ENCODE results near the gene ZNF521.
A peak's percentile ranks its signal among the peaks of the same experiment; 100 is the strongest.

DNA sequence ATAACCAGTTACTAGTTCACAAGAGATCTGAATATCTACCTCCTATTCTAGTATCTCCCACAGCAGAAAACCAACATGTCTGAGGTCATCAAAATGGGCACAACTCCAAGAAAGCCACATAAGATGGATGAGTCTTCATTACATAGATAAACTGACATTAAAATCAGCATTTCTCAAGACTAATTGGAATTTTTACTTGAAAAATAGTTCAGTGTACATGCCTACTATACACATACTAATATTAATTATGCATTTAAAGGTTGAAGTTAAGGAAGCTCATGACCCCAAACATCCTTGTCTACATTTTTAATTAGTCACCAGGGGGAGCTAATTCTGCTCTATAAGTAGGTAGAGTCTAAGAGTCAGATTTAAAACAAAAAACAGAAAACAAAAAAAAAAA lies 41.9 kb downstream of the ZNF521 start:
- TF ChIP-seq, protein P1, sequence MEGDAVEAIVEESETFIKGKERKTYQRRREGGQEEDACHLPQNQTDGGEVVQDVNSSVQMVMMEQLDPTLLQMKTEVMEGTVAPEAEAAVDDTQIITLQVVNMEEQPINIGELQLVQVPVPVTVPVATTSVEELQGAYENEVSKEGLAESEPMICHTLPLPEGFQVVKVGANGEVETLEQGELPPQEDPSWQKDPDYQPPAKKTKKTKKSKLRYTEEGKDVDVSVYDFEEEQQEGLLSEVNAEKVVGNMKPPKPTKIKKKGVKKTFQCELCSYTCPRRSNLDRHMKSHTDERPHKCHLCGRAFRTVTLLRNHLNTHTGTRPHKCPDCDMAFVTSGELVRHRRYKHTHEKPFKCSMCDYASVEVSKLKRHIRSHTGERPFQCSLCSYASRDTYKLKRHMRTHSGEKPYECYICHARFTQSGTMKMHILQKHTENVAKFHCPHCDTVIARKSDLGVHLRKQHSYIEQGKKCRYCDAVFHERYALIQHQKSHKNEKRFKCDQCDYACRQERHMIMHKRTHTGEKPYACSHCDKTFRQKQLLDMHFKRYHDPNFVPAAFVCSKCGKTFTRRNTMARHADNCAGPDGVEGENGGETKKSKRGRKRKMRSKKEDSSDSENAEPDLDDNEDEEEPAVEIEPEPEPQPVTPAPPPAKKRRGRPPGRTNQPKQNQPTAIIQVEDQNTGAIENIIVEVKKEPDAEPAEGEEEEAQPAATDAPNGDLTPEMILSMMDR (IDR thresholded peaks at IDR 0.05), result peak in 3 of 6 experiments; percentile 30 to 51 (median 32)
- TF ChIP-seq POLR2A (IDR thresholded peaks at IDR 0.05), result no peak

All from thyroid gland (tissue), 4 donors.